ENCODE data around the gene CABP7.
A peak's percentile ranks its signal among the peaks of the same experiment; 100 is the strongest.
"Not testable (repeated sequence)": the region's sequence is repeated elsewhere in the genome, so short reads cannot be mapped to it uniquely, and the experiment has no call there.

CABP7 gene

DNA sequence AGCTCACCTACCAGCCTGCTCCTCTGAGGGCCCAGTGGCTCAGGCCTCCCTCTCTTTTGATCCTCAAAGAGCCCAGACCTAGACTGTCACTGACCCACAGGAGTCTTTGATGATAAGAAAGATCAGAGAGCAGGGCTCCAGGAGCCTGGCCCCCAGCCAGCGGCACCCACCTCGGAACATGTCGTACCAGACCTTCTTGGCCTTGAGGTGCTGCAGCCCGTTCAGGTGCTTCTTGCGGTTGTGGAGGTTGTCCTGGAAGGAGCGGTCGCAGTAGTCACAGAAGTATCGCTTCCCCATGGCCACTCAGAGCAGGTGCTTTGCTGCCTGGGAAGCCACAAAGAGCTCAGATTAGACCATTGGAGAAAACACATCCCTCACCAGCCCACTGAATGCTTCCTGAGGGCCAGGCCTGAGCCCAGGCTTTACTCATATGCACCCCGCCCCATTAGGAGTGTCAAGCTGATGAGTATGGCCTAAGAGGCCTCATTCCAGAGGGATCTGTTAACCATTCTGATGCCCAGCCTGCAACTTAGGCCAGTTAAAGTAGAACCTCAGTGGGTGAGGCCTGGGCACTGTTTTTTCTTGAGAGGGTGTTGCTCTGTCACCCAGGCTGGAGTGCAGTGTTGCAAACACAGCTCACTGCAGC lies 28.6 kb downstream of the CABP7 start:
- DNase-seq (ENCODE audit: low read depth in 2 of 2) = no peak

- DNase-seq (ENCODE audit: low read depth in 2 of 2) = no peak
These were observed 30.2 kb downstream of the CABP7 start for GRCh38 chr22:29750029-29750428.

DNA sequence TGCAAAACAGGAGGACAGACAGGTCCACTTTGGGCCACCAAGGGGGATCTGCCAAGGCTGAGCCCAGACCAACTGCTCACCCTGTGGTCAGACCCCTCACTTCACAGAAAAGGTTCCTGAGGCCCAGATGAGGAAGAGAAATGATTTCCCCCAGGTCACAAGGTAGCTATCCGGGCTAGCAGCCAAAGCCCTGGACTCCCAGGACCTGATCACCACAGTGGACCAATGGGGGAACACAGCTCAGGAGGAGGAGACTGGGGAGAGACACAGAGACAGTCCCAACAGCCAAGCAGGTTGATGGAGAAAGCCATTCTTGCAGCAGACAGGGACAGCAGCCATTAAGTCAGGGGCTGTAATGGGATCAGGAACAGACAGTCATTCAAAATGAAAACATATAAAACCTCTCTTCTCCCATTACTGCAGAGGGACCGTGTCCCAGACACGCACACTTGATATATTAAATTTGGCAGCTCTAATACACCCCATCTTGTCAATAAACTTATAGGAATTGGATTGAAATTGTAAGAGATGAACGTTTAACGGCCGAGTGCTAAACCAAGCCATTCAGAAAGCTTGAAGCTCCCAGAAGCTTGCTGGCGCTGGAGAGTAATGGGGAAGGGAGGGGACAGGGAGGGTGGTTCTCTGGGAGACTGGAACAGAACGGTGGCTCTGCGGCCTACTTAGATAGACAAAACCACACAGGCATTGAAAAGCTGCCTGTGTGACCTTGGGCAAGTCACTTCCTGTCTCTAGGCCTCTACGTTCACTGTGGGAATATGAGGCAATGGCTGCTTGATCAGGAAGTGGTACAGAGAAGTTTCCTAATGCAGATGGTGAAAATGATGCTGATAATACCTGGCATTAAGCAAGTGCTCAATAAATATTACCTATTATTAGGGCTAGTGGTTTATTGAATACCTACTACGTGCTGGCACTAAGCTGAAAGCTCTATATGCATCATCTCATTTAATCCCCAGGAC lies 31.0 kb downstream of the CABP7 start:
- DNase-seq (ENCODE audit: low read depth in 2 of 2) = no peak

DNA sequence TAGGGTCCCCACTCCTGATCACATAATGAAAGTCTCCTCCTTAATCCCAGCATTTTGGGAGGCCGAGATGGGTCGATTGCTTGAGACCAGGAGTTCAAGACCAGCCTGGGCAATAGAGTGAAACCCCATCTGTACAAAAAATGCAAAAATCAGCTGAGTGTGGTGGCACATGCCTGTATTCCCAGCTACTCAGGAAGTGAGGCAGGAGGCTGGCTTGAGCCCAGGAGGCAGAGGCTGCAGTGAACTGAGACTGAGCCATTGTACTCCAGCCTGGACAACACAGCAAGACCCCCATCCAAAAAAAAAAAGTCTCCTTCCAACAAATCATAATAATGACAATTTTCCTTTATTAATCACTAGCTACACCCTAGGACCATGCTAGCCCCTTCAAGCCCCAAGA lies 31.9 kb downstream of the CABP7 start:
- no peak for DNase-seq (ENCODE audit: low read depth in 2 of 2)

- DNase-seq (ENCODE audit: low read depth in 2 of 2) = no peak
These were observed 34.2 kb downstream of the CABP7 start for GRCh38 chr22:29753808-29754657.

GRCh38 chr22:29754658-29755395 lies 35.0 kb downstream of the CABP7 start:
- not testable (repeated sequence) for DNase-seq (ENCODE audit: low read depth in 2 of 2)

DNA sequence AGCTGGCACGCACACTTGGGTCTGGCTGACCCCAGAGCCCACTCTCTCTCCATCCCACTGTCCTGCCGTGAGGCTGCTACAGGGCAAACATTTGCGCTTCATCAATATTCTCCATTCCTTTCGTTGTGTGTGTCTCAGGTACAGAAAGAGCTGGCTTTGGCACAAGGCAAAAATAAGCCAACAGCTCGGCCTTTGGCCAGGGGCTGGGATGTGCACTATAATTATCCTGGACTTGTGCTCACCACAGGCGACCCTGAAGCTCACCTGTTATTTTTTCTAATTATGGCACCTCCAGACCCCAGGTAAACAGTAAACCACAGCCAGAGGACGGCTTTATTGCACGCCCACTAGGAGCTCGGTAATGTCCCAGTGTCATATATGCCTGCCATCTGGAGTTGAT lies 36.1 kb downstream of the CABP7 start:
- DNase-seq (ENCODE audit: low read depth in 2 of 2) = no peak

GRCh38 chr22:29756341-29756740 lies 36.5 kb downstream of the CABP7 start:
- DNase-seq (ENCODE audit: low read depth in 2 of 2) = no peak

- DNase-seq (ENCODE audit: low read depth in 2 of 2) = no peak
These were observed 37.3 kb downstream of the CABP7 start for GRCh38 chr22:29757096-29757495.

- no peak for DNase-seq (ENCODE audit: low read depth in 2 of 2)
These were observed 38.3 kb downstream of the CABP7 start for GRCh38 chr22:29758068-29758622.

GRCh38 chr22:29758959-29759358 lies 39.2 kb downstream of the CABP7 start:
- DNase-seq (ENCODE audit: low read depth in 2 of 2) = no peak

GRCh38 chr22:29762263-29762662 lies 42.5 kb downstream of the CABP7 start:
- no peak for DNase-seq (ENCODE audit: low read depth in 2 of 2)

- peak in 1 of 2 experiments; percentile 4 for DNase-seq (ENCODE audit: low read depth in 2 of 2)
These were observed 46.3 kb downstream of the CABP7 start for GRCh38 chr22:29765905-29766631.

DNA sequence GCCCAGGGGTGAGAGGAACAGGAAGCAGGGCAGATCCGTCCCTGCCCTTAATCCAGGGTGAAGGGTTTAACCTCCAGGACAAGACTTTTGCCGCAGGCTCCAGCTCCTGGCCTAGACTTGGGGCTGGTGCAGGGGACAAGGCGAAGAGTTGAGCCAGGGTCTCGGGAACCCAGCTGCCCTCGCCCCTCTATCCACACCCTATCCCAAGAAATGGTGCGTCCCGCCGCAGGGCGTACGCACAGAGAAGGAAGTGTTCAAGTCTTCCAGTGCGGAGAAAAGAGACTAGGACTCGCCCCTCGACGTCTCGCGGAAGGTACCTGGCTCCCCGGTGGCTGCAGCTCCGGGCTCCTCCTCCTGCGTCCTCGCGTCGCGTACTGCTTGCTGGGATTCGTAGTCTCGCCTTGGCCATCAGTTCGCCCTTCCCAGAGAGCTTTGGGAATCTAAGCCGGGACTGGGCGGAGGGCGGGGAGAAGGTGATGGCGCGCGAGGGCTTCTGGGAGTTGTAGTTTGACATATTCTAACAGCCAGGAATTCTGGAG lies 46.9 kb downstream of the CABP7 start, which contains the start of gene ZMAT5:
Gene ZMAT5 (minus strand): TSS at position 376 of the 539 bp plus-strand sequence. CDS start 18,463 bp downstream, outside the sequence.
- peak; percentile 83 to 89 for DNase-seq (ENCODE audit: low read depth in 2 of 2)

- DNase-seq (ENCODE audit: low read depth in 2 of 2) = peak; percentile 79 to 89
These were observed 47.6 kb downstream of the CABP7 start, which contains the start of gene UQCR10 for GRCh38 chr22:29767171-29768051. TSS of gene UQCR10 (plus strand) at chr22:29767369. CDS start at chr22:29767399, 30 bp downstream.

GRCh38 chr22:29768052-29768693 lies 48.4 kb downstream of the CABP7 start:
- no peak for DNase-seq (ENCODE audit: low read depth in 2 of 2)

- DNase-seq (ENCODE audit: low read depth in 2 of 2) = no peak
These were observed 50.0 kb downstream of the CABP7 start for GRCh38 chr22:29769723-29770321.

GRCh38 chr22:29772170-29772641 lies 52.4 kb downstream of the CABP7 start:
- no peak for DNase-seq (ENCODE audit: low read depth in 2 of 2)

Data from stimulated activated CD4-positive, alpha-beta T cell treated with anti-CD3 and anti-CD28 coated beads, Interleukin-12 subunit alpha, Interleukin-12 subunit beta, amount 100 ng/mL, for 24 hours (primary cell).